Measurements from ENCODE around the gene ATP13A1. TPM values are rescaled to one million over a fixed set of nuclear protein-coding genes. Genes with fewer than 3 reads are reported as not detected.

The ATP13A1 gene
- total and polyA plus RNA-seq, 3 experiments from 2014 or later, result 41.7 to 93.6 (median 92.1) TPM

- Mint-ChIP-seq H3K4me3 (no peak overlapping the region), H3K27ac (peak overlapping the region in 2 of 8 donors; percentile 66 to 71), H3K36me3 (peaks cover 7 to 92% (median 11%) of the 10 kb centered on the region in 3 donors), H3K9me3 (no peaks in the 10 kb centered on the region), H3K27me3 (peaks cover 0 to 1% of the 10 kb centered on the region in 2 donors), H3K4me1 (peaks cover 0 to 2% (median 2%) of the 10 kb centered on the region in 3 donors)
- POLR2A ChIA-PET, result no interaction called here
- no peaks in the 10 kb centered on the region for H3K27me3 ChIP-seq (ENCODE audit: insufficient read depth, low read length, poor library complexity, severe bottlenecking)
- CTCF ChIA-PET, result no interaction called here
- DNase-seq, result no peak
- peaks cover 38% of the 10 kb centered on the region for H3K36me3 ChIP-seq (ENCODE audit: insufficient read depth, low read length)
- H3K4me3 ChIP-seq (ENCODE audit: low read length), result no peak overlapping the region
- no peak overlapping the region for H3K27ac ChIP-seq (ENCODE audit: low read depth, low read length)
- no peaks in the 10 kb centered on the region for H3K9me3 ChIP-seq (ENCODE audit: low read length)
- no peaks in the 10 kb centered on the region for H3K4me1 ChIP-seq (ENCODE audit: insufficient read depth, low read length)
Observed at GRCh38 chr19:19649580-19649995, 13.9 kb downstream of the ATP13A1 start.

GRCh38 chr19:19649155-19649554 lies 14.3 kb downstream of the ATP13A1 start:
- H3K9me3 Mint-ChIP-seq, result no peaks in the 10 kb centered on the region
- Histone ChIP-seq H3K27ac (ENCODE audit: low read depth, low read length) (no peak overlapping the region), H3K27me3 (ENCODE audit: insufficient read depth, low read length, poor library complexity, severe bottlenecking) (no peaks in the 10 kb centered on the region), H3K9me3 (ENCODE audit: low read length) (no peaks in the 10 kb centered on the region), H3K4me3 (ENCODE audit: low read length) (no peak overlapping the region), H3K36me3 (ENCODE audit: insufficient read depth, low read length) (peaks cover 35% of the 10 kb centered on the region), H3K4me1 (ENCODE audit: insufficient read depth, low read length) (peaks cover 1% of the 10 kb centered on the region)
- peaks cover 7 to 90% (median 11%) of the 10 kb centered on the region in 3 donors for H3K36me3 Mint-ChIP-seq
- H3K27me3 Mint-ChIP-seq, result peaks cover 0 to 1% of the 10 kb centered on the region in 2 donors
- no peak for DNase-seq
- H3K27ac Mint-ChIP-seq, result peak overlapping the region in 3 of 8 donors; percentile 46 to 71 (median 66)
- no peak overlapping the region for H3K4me3 Mint-ChIP-seq
- peaks cover 0 to 5% (median 2%) of the 10 kb centered on the region in 3 donors for H3K4me1 Mint-ChIP-seq
- ChIA-PET CTCF (no interaction called here), POLR2A (interaction anchor here (0.7 kb wide), 1 partner anchor 128 kb away, joined by 6 read pairs; no protein-coding TSS in a partner anchor)

DNA sequence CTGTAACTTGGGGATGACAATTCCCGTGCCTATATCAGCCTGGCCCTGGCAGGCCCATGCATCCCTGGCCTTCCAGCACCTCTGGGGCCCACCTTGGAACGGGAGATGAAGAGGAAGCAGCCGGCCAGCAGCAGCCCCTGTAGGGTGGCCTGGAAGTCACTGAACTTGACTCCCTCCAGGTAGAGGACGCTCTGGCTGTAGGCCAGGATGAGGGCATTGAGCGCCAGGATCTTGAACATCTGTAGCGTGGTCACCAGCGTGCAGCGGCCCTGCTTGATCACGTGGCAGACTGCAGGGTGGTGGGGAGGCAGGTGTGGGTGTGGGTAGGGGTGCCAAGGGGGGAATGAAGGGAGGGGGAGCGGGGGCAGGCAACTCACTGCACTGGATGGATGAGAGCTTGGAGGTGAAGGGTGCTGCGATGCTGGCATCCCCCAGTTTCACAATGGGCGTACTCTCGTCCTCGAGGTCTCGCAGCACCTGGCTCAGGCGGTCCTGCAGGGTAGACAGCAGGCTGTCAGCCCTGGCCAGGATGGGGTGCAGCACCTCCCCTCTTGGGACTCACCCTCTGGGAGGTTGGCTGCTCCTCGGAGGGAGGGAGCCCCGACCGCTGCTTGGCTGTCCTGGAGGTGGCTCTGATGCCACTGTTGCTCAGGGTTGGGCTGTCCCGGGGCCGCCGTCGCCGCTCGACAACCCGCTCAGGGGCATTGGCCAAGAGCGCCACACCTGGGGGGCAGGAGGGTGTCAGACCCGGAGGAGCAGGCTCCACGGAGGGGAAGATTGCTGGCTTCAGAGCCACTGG lies 16.2 kb downstream of the ATP13A1 start:
- DNase-seq, result no peak
- peaks cover 11% of the 10 kb centered on the region for H3K4me1 ChIP-seq (ENCODE audit: insufficient read depth, low read length)
- Mint-ChIP-seq H3K27ac (peak overlapping the region in 2 of 8 donors; percentile 10 to 40), H3K4me3 (peak overlapping the region in 1 of 7 donors; percentile 59), H3K4me1 (peaks cover 9 to 18% (median 10%) of the 10 kb centered on the region in 3 donors), H3K36me3 (peaks cover 0 to 87% (median 5%) of the 10 kb centered on the region in 3 donors), H3K27me3 (peaks cover 0 to 1% of the 10 kb centered on the region in 2 donors), H3K9me3 (no peaks in the 10 kb centered on the region)
- H3K36me3 ChIP-seq (ENCODE audit: insufficient read depth, low read length), result peaks cover 23% of the 10 kb centered on the region
- no peak overlapping the region for H3K27ac ChIP-seq (ENCODE audit: low read depth, low read length)
- CTCF ChIA-PET, result interaction anchor here (4.0 kb wide), 1 partner anchor 115 kb away, joined by 50 read pairs; the partner anchor contains the start of gene YJEFN3
- H3K27me3 ChIP-seq (ENCODE audit: insufficient read depth, low read length, poor library complexity, severe bottlenecking), result no peaks in the 10 kb centered on the region
- H3K4me3 ChIP-seq (ENCODE audit: low read length), result no peak overlapping the region
- POLR2A ChIA-PET, result no interaction called here
- H3K9me3 ChIP-seq (ENCODE audit: low read length), result no peaks in the 10 kb centered on the region

- H3K9me3 Mint-ChIP-seq, result no peaks in the 10 kb centered on the region
- H3K27ac Mint-ChIP-seq, result peak overlapping the region in 1 of 8 donors; percentile 45
- CTCF ChIA-PET, result interaction anchor here (0.9 to 4.0 kb wide), 2 partner anchors 19 to 113 kb away, joined by 3 to 50 read pairs; partner anchors contain the start of gene YJEFN3
- H3K27me3 Mint-ChIP-seq, result no peaks in the 10 kb centered on the region
- no peak for DNase-seq
- Histone ChIP-seq H3K4me1 (ENCODE audit: insufficient read depth, low read length) (peaks cover 20% of the 10 kb centered on the region), H3K9me3 (ENCODE audit: low read length) (no peaks in the 10 kb centered on the region), H3K4me3 (ENCODE audit: low read length) (no peak overlapping the region), H3K36me3 (ENCODE audit: insufficient read depth, low read length) (peaks cover 19% of the 10 kb centered on the region), H3K27ac (ENCODE audit: low read depth, low read length) (no peak overlapping the region), H3K27me3 (ENCODE audit: insufficient read depth, low read length, poor library complexity, severe bottlenecking) (no peaks in the 10 kb centered on the region)
- POLR2A ChIA-PET, result no interaction called here
- peaks cover 0 to 81% (median 5%) of the 10 kb centered on the region in 3 donors for H3K36me3 Mint-ChIP-seq
- H3K4me1 Mint-ChIP-seq, result peaks cover 13 to 23% (median 18%) of the 10 kb centered on the region in 3 donors
- peak overlapping the region in 1 of 7 donors; percentile 27 for H3K4me3 Mint-ChIP-seq
Observed at GRCh38 chr19:19645233-19645870, 18.1 kb downstream of the ATP13A1 start.

DNA sequence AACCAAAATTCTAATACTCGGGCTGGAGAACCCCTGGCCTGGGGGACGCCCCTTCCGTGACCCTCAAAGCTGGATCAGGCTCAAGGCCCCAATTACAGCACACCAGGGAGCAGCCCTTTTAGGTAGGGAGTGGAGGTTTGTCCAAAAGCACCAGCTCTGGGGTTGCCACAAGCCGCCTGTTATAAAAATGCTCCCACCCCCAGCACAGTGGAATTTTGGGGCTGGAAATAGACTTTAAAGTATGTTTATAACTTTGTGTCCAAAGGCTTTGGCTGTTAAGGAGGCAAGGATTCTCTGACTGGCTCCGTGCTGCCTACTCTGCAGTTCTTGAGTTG lies 19.5 kb downstream of the ATP13A1 start:
- Histone ChIP-seq H3K4me1 (ENCODE audit: insufficient read depth, low read length) (peaks cover 20% of the 10 kb centered on the region), H3K4me3 (ENCODE audit: low read length) (peak overlapping the region; percentile 99), H3K9me3 (ENCODE audit: low read length) (no peaks in the 10 kb centered on the region), H3K36me3 (ENCODE audit: insufficient read depth, low read length) (peaks cover 25% of the 10 kb centered on the region), H3K27ac (ENCODE audit: low read depth, low read length) (peak overlapping the region; percentile 84), H3K27me3 (ENCODE audit: insufficient read depth, low read length, poor library complexity, severe bottlenecking) (no peaks in the 10 kb centered on the region)
- Mint-ChIP-seq H3K9me3 (no peaks in the 10 kb centered on the region), H3K27me3 (no peaks in the 10 kb centered on the region), H3K4me3 (peak overlapping the region; percentile 91 to 100 (median 98)), H3K36me3 (peaks cover 0 to 81% (median 3%) of the 10 kb centered on the region in 3 donors), H3K4me1 (peaks cover 13 to 29% (median 18%) of the 10 kb centered on the region in 3 donors), H3K27ac (peak overlapping the region; percentile 90 to 100 (median 97))
- ChIA-PET POLR2A (interaction anchor here (0.6 to 1.5 kb wide), 5 partner anchors 20 to 112 kb away, joined by 3 to 6 read pairs (median 4); partner anchors contain the start of gene ZNF101), CTCF (interaction anchor here (0.7 to 4.0 kb wide), 20 partner anchors 12 to 315 kb away, joined by 3 to 50 read pairs (median 3); partner anchors contain the start of gene YJEFN3)
- DNase-seq, result no peak

- Mint-ChIP-seq H3K27ac (peak within 1 kb of the TSS; percentile 90 to 100 (median 97)), H3K27me3 (no peaks in the 10 kb centered on the region), H3K9me3 (no peaks in the 10 kb centered on the region), H3K36me3 (peaks cover 0 to 82% (median 4%) of the 10 kb centered on the region in 3 donors), H3K4me1 (peaks cover 13 to 29% (median 18%) of the 10 kb centered on the region in 3 donors), H3K4me3 (peak within 1 kb of the TSS; percentile 91 to 100 (median 98))
- no peaks in the 10 kb centered on the region for H3K27me3 ChIP-seq (ENCODE audit: insufficient read depth, low read length, poor library complexity, severe bottlenecking)
- H3K36me3 ChIP-seq (ENCODE audit: insufficient read depth, low read length), result peaks cover 25% of the 10 kb centered on the region
- peak within 1 kb of the TSS; percentile 99 for H3K4me3 ChIP-seq (ENCODE audit: low read length)
- H3K4me1 ChIP-seq (ENCODE audit: insufficient read depth, low read length), result peaks cover 20% of the 10 kb centered on the region
- CTCF ChIA-PET, result interaction anchor here (0.5 to 4.0 kb wide), 21 partner anchors 12 to 315 kb away, joined by 3 to 50 read pairs (median 3); partner anchors contain the start of gene YJEFN3
- DNase-seq, result peak; percentile 83 to 94 (median 86)
- H3K9me3 ChIP-seq (ENCODE audit: low read length), result no peaks in the 10 kb centered on the region
- peak within 1 kb of the TSS; percentile 84 for H3K27ac ChIP-seq (ENCODE audit: low read depth, low read length)
- POLR2A ChIA-PET, result interaction anchor here (0.6 to 1.5 kb wide), 5 partner anchors 21 to 111 kb away, joined by 3 to 6 read pairs (median 4); partner anchors contain the start of gene ZNF101
Observed at GRCh38 chr19:19643158-19644053, 20.1 kb downstream of the ATP13A1 start, which contains the start of gene GMIP. Gene GMIP (minus strand): TSS chr19:19643657. CDS start chr19:19643529, 128 bp downstream.

DNA sequence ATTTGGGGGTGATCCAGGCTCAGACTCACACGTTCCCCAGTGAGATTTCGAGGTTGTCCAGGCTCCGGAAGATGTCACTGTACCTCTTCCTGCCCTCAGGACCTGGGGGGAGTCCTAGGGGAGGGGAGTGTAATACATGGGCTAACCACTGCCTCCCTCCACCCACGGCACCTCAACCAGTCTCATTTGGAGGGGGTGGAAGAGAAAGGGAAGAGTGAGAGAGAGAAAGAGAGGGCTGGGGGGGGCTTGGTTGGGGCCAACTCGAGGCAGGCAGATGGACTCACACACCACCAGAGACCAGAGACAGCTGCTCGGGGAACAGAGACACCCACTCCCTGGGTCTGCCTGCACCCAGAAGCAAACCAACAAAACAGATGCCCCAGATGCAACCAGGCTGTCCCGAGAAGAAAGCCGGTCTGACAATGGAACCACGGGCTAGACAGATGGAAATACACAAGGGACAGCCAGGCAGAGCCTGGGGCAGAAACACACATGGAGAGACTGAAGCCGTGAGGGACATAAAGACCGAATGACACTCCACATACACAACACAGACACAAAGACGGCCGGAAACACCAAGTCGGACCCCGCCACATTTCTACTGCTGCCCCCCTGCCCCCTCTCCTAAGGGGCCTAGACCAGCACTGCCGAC lies 20.8 kb downstream of the ATP13A1 start:
- peaks cover 20% of the 10 kb centered on the region for H3K4me1 ChIP-seq (ENCODE audit: insufficient read depth, low read length)
- CTCF ChIA-PET, result no interaction called here
- Mint-ChIP-seq H3K4me3 (peak overlapping the region; percentile 91 to 100 (median 98)), H3K27me3 (no peaks in the 10 kb centered on the region), H3K27ac (peak overlapping the region; percentile 90 to 100 (median 97)), H3K4me1 (peaks cover 13 to 29% (median 18%) of the 10 kb centered on the region in 3 donors), H3K9me3 (no peaks in the 10 kb centered on the region), H3K36me3 (peaks cover 0 to 79% (median 4%) of the 10 kb centered on the region in 3 donors)
- H3K27ac ChIP-seq (ENCODE audit: low read depth, low read length), result peak overlapping the region; percentile 84
- peak; percentile 27 to 69 (median 41) for DNase-seq
- H3K36me3 ChIP-seq (ENCODE audit: insufficient read depth, low read length), result peaks cover 25% of the 10 kb centered on the region
- H3K9me3 ChIP-seq (ENCODE audit: low read length), result no peaks in the 10 kb centered on the region
- POLR2A ChIA-PET, result no interaction called here
- peak overlapping the region; percentile 99 for H3K4me3 ChIP-seq (ENCODE audit: low read length)
- no peaks in the 10 kb centered on the region for H3K27me3 ChIP-seq (ENCODE audit: insufficient read depth, low read length, poor library complexity, severe bottlenecking)
